ENCODE results near the gene DDB1. TPM values are rescaled to one million over a fixed set of nuclear protein-coding genes. Genes with fewer than 3 reads are reported as not detected.
A peak's percentile ranks its signal among the peaks of the same experiment; 100 is the strongest.

Gene DDB1
- total RNA-seq, 2 donors from 2014 or later = 70.6 to 91.0 TPM

GRCh38 chr11:61283613-61284012 is 49.3 kb downstream of the DDB1 start:
- no peaks in the 10 kb centered on the region for H3K36me3 ChIP-seq (replicated peaks in 1 of 2; ENCODE audit: insufficient read depth in 1 of 2, low read depth in 2 of 2)
- no peak overlapping the region for H3K4me3 ChIP-seq
- no peak for DNase-seq
- no peak for ATAC-seq
- WGBS, 2 donors = 83 to 84% methylated on average over 4 of the region's 4 CpGs
- no peaks in the 10 kb centered on the region for H3K27me3 ChIP-seq
- H3K4me1 ChIP-seq = no peaks in the 10 kb centered on the region
- H3K27ac ChIP-seq = no peak overlapping the region
- no peaks in the 10 kb centered on the region for H3K9me3 ChIP-seq
- no peak for TF ChIP-seq POLR2A (IDR thresholded peaks at IDR 0.05)
- TF ChIP-seq CTCF (IDR thresholded peaks at IDR 0.05) = no peak
- intact Hi-C loops (cut with DNase I) = no loop called here

- 37% methylated on average over 17 to 34 of the region's 35 CpGs for WGBS, 2 donors
- peak; percentile 63 for ATAC-seq
- TF ChIP-seq CTCF (IDR thresholded peaks at IDR 0.05) (no peak), POLR2A (IDR thresholded peaks at IDR 0.05) (no peak)
- Histone ChIP-seq H3K27ac (no peak overlapping the region), H3K27me3 (no peaks in the 10 kb centered on the region), H3K4me3 (no peak overlapping the region), H3K36me3 (replicated peaks in 1 of 2; ENCODE audit: insufficient read depth in 1 of 2, low read depth in 2 of 2) (no peaks in the 10 kb centered on the region), H3K9me3 (no peaks in the 10 kb centered on the region), H3K4me1 (no peaks in the 10 kb centered on the region)
- intact Hi-C loops (cut with DNase I) = no loop called here
- peak; percentile 19 to 61 (median 40) for DNase-seq
These were observed 51.2 kb downstream of the DDB1 start for GRCh38 chr11:61281581-61282250.

GRCh38 chr11:61280883-61281580 is 51.9 kb downstream of the DDB1 start:
- Histone ChIP-seq H3K4me1 (no peaks in the 10 kb centered on the region), H3K27ac (no peak overlapping the region), H3K9me3 (no peaks in the 10 kb centered on the region), H3K27me3 (no peaks in the 10 kb centered on the region), H3K36me3 (replicated peaks in 1 of 2; ENCODE audit: insufficient read depth in 1 of 2, low read depth in 2 of 2) (no peaks in the 10 kb centered on the region), H3K4me3 (no peak overlapping the region)
- intact Hi-C loops (cut with DNase I) = no loop called here
- DNase-seq (no peak), ATAC-seq (no peak)
- TF ChIP-seq CTCF (IDR thresholded peaks at IDR 0.05) (no peak), POLR2A (IDR thresholded peaks at IDR 0.05) (no peak)
- WGBS, 2 donors = 74 to 81% methylated on average over 14 to 16 of the region's 20 CpGs

GRCh38 chr11:61279934-61280659 is 52.8 kb downstream of the DDB1 start:
- 57 to 63% methylated on average over 12 of the region's 12 CpGs for WGBS, 2 donors
- no peaks in the 10 kb centered on the region for H3K27me3 ChIP-seq
- no peaks in the 10 kb centered on the region for H3K9me3 ChIP-seq
- H3K36me3 ChIP-seq (replicated peaks in 1 of 2; ENCODE audit: insufficient read depth in 1 of 2, low read depth in 2 of 2) = no peaks in the 10 kb centered on the region
- no peak overlapping the region for H3K4me3 ChIP-seq
- DNase-seq = peak in 3 of 4 donors; percentile 34 to 57 (median 51)
- H3K27ac ChIP-seq = no peak overlapping the region
- ATAC-seq = no peak
- intact Hi-C loops (cut with DNase I) = no loop called here
- TF ChIP-seq CTCF (IDR thresholded peaks at IDR 0.05) (no peak), POLR2A (IDR thresholded peaks at IDR 0.05) (no peak)
- no peaks in the 10 kb centered on the region for H3K4me1 ChIP-seq
